Nephron (organoid): Measurements from ENCODE around the gene ABCG1.

Source experiments
- H3K27ac Mint-ChIP-seq, 3 experiments: 2 replicates each; pipeline ENCODE4 v1.8.0; 2020; ENCODE audit warnings: mixed read lengths in 3 of 3, mild to moderate bottlenecking in 2 of 3, moderate library complexity in 1 of 3
- H3K27me3 Mint-ChIP-seq: 2 replicates; pipeline ENCODE4 v1.8.0; 2021; ENCODE audit warnings: low read depth, mild to moderate bottlenecking, moderate library complexity, mixed read lengths
- H3K36me3 Mint-ChIP-seq: 2 replicates; pipeline ENCODE4 v1.8.0; 2020; ENCODE audit warnings: low read depth, mixed read lengths
- H3K4me1 Mint-ChIP-seq: 2 replicates; pipeline ENCODE4 v1.8.0; 2020; ENCODE audit warnings: mixed read lengths
- H3K4me3 Mint-ChIP-seq, 3 experiments: 2 replicates each; pipeline ENCODE4 v1.8.0; 2020; ENCODE audit warnings: mild to moderate bottlenecking in 3 of 3, mixed read lengths in 3 of 3, moderate library complexity in 2 of 3
- H3K9me3 Mint-ChIP-seq: 2 replicates; pipeline ENCODE4 v1.8.0; 2020; ENCODE audit warnings: mixed read lengths
- CTCF ChIP-seq, 3 experiments: fragments of 200-600 bp; sonication (generic); IDR thresholded peaks; one replicate each; pipeline ENCODE4 v1.5.0; 2021; ENCODE audit warnings: antibody characterized with exemption in 3 of 3; ENCODE audit not compliant: unreplicated experiment in 3 of 3

ABCG1 gene

GRCh38 chr21:42193721-42194120 lies 25.2 kb upstream of the ABCG1 start:
- H3K36me3 Mint-ChIP-seq: no peaks in the 10 kb centered on the region

GRCh38 chr21:42194863-42195262 lies 24.1 kb upstream of the ABCG1 start:
- Mint-ChIP-seq H3K27me3 (peaks cover 5% of the 10 kb centered on the region), H3K27ac (no peak overlapping the region), H3K9me3 (no peaks in the 10 kb centered on the region), H3K4me1 (peaks cover 17% of the 10 kb centered on the region), H3K36me3 (no peaks in the 10 kb centered on the region), H3K4me3 (no peak overlapping the region)
- no peak for TF ChIP-seq CTCF (IDR thresholded peaks at IDR 0.05; ENCODE audit: unreplicated experiment in 3 of 3)

More at GRCh38 chr21:42193721-42194120, 25.2 kb upstream of the ABCG1 start:
- H3K27ac Mint-ChIP-seq: no peak overlapping the region
- H3K4me3 Mint-ChIP-seq: no peak overlapping the region
- peaks cover 17% of the 10 kb centered on the region for H3K4me1 Mint-ChIP-seq
- peaks cover 5% of the 10 kb centered on the region for H3K27me3 Mint-ChIP-seq
- no peaks in the 10 kb centered on the region for H3K9me3 Mint-ChIP-seq
- TF ChIP-seq CTCF (IDR thresholded peaks at IDR 0.05; ENCODE audit: unreplicated experiment in 3 of 3): no peak

GRCh38 chr21:42195378-42196031 lies 23.4 kb upstream of the ABCG1 start:
- Mint-ChIP-seq H3K4me3 (no peak overlapping the region), H3K4me1 (peaks cover 17% of the 10 kb centered on the region), H3K27me3 (peaks cover 5% of the 10 kb centered on the region), H3K9me3 (no peaks in the 10 kb centered on the region), H3K27ac (no peak overlapping the region), H3K36me3 (no peaks in the 10 kb centered on the region)
- TF ChIP-seq CTCF (IDR thresholded peaks at IDR 0.05; ENCODE audit: unreplicated experiment in 3 of 3): no peak

- no peaks in the 10 kb centered on the region for H3K4me1 Mint-ChIP-seq
- TF ChIP-seq CTCF (IDR thresholded peaks at IDR 0.05; ENCODE audit: unreplicated experiment in 3 of 3): no peak
- H3K27ac Mint-ChIP-seq: peak overlapping the region in 2 of 3 experiments; percentile 46 to 66
- no peaks in the 10 kb centered on the region for H3K36me3 Mint-ChIP-seq
- no peak overlapping the region for H3K4me3 Mint-ChIP-seq
- peaks cover 2% of the 10 kb centered on the region for H3K9me3 Mint-ChIP-seq
- H3K27me3 Mint-ChIP-seq: peaks cover 18% of the 10 kb centered on the region
Measured at GRCh38 chr21:42198929-42199867, 19.7 kb upstream of the ABCG1 start.

- H3K4me3 Mint-ChIP-seq: no peak overlapping the region
- peaks cover 5% of the 10 kb centered on the region for H3K9me3 Mint-ChIP-seq
- no peaks in the 10 kb centered on the region for H3K36me3 Mint-ChIP-seq
- no peaks in the 10 kb centered on the region for H3K4me1 Mint-ChIP-seq
- no peak for TF ChIP-seq CTCF (IDR thresholded peaks at IDR 0.05; ENCODE audit: unreplicated experiment in 3 of 3)
- H3K27me3 Mint-ChIP-seq: peaks cover 18% of the 10 kb centered on the region
- H3K27ac Mint-ChIP-seq: no peak overlapping the region
Measured at GRCh38 chr21:42199868-42200463, 19.0 kb upstream of the ABCG1 start.
